Gastroesophageal sphincter (tissue), 3 donors: ENCODE results near the gene LMNB1.
"Not testable (repeated sequence)": the region's sequence is repeated elsewhere in the genome, so short reads cannot be mapped to it uniquely, and the experiment has no call there.

ENCODE experiments used
- CTCF ChIP-seq, 4 experiments: fragments of 200-600 bp in 2 of 4; fragments of 450-650 bp in 2 of 4; sonication (generic) in 1 of 4; IDR thresholded peaks; one replicate each; pipeline ENCODE4 v1.5.1; 2017 to 2019; ENCODE audit warnings: antibody characterized with exemption in 4 of 4, mild to moderate bottlenecking in 2 of 4, moderate library complexity in 2 of 4
- POLR2A ChIP-seq, 2 donors: fragments of 450-650 bp; IDR thresholded peaks; one replicate each; pipeline ENCODE4 v1.6.1; 2017; ENCODE audit warnings: antibody characterized with exemption in 2 of 2, mild to moderate bottlenecking in 2 of 2, moderate library complexity in 1 of 2

- TF ChIP-seq POLR2A, CTCF (IDR thresholded peaks at IDR 0.05): not testable (repeated sequence)
These were observed 11.5 kb downstream of the LMNB1 start for GRCh38 chr5:126788409-126788808.
